Endometrium (tissue), 2 donors: ENCODE measurements around the gene IGLL5.

ENCODE experiments used
- FAIRE-seq: peaks from 2 replicates; lab custom pipeline; 2012; peaks lifted over from hg19 to GRCh38; lab: Jason Lieb, UNC
- donor health status: control.
- donor health status: control.

IGLL5 gene

GRCh38 chr22:22887621-22888503 is at the start of gene IGLL5:
Gene IGLL5 (plus strand): TSS chr22:22887816. CDS start chr22:22888054, 238 bp downstream.
- no peak for FAIRE-seq

DNA sequence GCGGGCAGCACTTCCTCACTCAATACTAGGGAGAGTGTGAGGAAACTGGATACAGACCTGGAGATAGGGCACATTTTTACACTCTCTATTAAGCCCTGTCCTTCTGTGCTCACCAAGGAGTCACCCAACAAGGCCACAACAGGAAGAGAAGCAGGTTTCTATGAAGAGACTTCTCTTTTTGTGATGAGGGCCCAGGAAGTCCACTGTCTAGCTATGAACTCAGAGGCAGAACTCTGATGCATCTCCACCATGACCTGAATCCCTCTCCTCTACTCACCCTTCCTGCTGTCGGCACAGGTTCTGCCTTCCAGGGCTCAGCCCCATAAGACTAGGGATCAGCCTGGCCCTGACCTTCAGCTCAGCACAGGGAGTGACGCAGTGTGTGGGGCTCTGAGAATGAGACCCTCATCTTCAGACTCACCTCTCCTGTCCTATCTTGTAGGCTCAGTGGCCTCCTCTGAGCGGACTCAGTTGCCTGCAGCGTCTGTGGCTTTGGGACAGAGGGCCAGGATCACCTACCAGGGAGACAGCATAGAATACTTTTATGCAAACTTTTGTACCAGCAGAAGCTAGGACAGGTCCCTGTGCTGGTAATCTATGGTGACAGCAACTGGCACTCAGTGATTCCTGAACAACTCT is 49.3 kb upstream of the IGLL5 start:
- FAIRE-seq, result no peak

DNA sequence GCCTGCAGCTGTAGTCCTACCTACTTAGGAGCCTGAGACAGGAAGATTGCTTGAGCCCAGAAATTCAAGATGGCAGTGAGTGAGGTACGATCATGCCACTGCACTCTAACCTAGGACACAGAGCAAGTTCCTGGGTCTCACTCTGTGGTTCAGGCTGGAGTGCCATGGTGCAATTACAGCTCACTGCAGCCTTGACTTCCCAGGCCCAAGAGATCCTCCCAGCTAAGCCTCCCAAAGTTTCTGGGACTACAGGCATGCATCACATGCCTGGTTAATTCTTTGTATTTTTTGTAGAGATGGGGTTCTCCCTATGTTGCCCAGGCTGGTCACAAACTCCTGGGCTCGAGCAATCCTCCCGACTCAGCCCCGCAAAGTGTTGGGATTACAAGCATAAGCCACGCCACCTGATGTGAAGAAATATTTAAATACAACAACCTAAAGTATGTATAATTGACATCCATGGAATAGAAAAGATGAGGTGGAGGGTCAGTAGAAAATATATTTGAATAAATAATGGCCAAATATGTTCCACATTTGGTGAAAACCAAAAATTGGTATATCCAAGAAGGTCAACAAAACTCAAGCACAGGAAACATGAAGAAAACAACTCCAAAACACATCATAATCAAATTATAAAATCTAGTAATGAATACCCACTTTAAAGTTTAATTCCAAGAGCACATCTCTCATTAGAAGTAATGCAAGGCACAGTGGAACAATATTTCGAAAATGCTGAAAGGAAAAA is 47.9 kb upstream of the IGLL5 start:
- no peak for FAIRE-seq

GRCh38 chr22:22840780-22841179 is 46.8 kb upstream of the IGLL5 start:
- no peak for FAIRE-seq

- FAIRE-seq, result no peak
Observed at GRCh38 chr22:22841598-22841997, 46.0 kb upstream of the IGLL5 start.

DNA sequence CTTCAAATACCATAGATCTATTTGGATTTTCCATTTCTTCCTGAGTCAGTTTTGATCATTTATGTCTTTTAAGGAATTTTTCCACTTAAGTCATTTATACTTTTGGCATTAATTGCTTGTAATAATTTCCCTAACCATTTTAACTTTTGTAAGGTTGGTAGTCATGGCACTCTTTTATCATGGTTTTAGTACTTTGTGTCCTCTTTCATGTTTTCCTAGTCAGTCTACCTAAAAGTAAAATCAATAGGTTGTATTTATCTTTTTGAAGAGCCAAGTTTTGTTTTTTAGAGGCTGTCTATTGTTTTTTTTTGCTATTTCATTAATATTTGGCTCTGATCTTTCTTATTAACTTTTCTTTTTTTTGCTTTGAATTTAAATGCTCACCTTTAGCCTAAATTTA is 45.5 kb upstream of the IGLL5 start:
- FAIRE-seq, result no peak

DNA sequence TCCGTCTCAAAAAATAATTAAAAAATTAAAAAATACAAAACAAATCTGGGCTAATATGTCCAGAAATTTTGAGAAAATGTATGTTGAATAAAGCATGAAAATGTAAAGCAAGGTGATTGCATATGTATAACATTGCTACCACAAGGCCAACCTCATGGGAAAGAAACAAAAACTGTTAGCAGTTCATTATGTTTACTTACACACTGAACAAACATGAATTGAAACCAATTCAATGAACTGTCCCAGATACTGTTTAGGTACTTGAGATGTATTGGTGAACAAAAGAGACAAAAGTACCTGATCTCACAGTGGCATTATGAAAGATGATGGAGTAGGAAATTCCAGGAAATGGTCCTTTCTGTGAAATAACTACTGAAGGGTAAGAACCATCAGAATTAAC is 43.8 kb upstream of the IGLL5 start:
- no peak for FAIRE-seq

DNA sequence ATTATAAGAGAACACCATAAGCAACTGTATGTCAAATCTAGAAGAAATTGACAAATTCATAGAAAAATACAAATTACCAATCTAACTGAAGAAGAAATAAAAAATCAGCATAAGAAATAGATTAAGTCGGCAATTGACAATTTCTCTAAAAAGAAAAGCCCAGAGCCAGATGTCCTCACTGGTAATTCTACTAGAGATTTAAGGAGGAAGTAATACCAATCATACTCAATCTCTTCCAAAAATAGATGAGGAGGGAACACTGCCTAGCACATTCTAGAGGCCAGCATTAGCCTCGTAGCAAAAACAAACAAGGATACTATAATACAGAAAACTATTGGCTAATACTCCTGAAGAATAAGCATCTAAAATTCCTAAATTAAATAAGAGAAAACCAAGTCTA is 40.4 kb upstream of the IGLL5 start:
- no peak for FAIRE-seq

DNA sequence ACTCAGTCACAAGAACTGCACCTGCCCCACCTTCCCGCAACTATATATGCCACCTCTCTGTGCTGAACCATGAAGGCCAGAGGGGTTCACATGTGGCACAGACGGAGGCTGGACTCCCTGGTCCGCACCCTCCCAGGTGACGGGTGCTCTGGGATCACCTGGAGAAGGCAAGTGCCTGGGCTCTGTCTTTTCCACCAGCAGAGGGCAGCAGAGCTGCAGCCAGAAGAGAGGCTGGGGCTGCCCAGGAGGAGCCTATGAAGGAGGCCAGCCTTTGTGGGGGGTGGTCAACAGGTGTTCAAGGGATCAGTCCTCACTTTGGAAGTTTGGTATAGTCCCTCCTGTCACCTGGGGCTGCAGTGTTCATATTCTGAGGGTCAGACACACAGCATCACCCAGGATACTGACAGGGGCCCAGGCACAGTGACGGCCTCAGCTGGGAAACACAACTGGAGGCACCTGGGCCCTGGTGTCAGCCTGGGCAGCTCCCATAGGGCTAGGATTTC is 39.2 kb upstream of the IGLL5 start:
- no peak for FAIRE-seq

GRCh38 chr22:22849640-22850610 is 37.7 kb upstream of the IGLL5 start:
- FAIRE-seq, result no peak

DNA sequence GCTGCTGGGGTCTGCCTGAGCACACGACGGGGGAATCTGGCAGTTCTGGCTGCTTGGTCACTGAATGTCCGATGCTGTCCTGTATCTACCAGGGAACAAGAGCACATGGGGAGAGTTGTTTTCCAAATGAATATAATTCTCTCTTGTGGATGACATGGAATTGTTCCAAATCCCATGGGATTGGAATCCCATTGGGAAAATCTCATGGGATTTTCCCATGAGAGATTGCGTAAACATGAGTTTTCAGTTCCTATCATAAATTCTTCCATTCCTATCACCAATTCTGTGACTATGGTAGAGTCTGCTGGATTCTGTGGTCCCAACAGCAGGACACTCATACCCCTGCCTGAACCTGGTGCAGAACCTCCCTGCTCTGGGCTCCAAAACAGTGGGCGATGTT is 35.6 kb upstream of the IGLL5 start:
- FAIRE-seq, result no peak

- FAIRE-seq, result no peak
Observed at GRCh38 chr22:22853713-22854112, 33.9 kb upstream of the IGLL5 start.

GRCh38 chr22:22854466-22854865 is 33.1 kb upstream of the IGLL5 start:
- FAIRE-seq, result no peak

- FAIRE-seq, result no peak
Observed at GRCh38 chr22:22855085-22855484, 32.5 kb upstream of the IGLL5 start.

DNA sequence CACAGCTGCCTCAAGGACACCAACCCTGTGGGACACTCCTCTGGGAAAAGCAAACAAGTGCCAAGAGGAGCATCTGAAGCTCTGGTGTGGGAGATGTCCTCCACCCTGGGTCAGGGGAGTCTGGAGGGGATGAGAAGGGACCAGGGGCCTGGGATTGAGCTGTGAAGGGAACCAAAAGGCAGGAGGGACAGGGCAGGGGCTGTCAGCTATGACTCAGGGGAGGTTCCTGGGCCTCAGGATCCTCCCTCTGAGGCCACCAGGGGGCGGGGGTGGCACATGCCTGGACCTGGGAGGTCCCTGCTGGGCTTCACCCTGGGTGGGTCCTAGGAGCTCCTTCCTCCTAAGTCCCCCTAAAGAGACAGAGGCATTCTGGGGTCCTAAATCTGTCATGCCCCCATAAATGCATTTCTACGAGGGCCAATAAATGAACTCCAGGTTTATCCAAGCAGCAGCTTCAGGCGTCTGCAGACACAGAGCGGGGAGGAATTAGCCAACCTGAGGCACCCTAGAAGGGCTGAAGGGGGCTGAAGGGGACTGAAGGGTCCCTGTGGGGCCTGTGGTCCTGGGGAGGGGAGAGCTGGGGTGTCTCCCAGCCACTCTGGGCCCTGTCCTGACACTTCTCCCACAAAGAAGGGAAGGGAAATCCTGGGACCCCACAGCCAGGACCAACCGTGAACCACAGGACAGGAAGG is 31.9 kb upstream of the IGLL5 start:
- FAIRE-seq, result no peak

GRCh38 chr22:22856364-22856763 is 31.3 kb upstream of the IGLL5 start:
- FAIRE-seq, result no peak

DNA sequence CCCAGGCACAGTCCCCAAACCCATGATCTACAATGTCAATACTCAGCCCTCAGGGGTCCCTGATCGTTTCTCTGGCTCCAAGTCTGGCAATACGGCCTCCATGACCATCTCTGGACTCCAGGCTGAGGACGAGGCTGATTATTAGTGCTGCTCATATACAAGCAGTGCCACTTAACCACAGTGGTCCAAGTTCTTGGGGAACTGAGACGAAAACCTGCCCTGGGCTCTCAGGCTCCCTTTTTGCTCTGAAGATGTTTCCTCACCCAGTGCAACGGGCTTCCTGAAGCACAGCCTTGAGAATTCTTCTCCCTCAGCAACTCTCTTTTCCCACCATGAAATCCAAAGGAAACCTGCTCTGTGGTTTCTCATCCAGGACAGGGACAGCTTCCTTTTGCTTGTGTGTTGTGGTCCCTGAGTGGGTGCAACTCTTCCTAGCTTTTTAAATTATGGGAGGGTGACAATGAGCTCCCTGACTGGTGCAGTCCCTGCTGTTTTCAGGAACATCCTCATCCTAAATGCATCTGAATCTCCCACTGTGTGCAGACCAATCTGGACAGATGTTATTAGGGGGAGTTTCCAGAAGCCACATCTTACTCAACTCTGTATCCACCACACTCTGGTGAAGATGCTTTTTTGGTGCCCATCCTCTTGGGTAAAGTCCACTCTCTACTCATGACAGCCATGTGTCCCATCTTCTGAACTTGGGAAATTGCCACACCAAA is 30.6 kb upstream of the IGLL5 start:
- no peak for FAIRE-seq

DNA sequence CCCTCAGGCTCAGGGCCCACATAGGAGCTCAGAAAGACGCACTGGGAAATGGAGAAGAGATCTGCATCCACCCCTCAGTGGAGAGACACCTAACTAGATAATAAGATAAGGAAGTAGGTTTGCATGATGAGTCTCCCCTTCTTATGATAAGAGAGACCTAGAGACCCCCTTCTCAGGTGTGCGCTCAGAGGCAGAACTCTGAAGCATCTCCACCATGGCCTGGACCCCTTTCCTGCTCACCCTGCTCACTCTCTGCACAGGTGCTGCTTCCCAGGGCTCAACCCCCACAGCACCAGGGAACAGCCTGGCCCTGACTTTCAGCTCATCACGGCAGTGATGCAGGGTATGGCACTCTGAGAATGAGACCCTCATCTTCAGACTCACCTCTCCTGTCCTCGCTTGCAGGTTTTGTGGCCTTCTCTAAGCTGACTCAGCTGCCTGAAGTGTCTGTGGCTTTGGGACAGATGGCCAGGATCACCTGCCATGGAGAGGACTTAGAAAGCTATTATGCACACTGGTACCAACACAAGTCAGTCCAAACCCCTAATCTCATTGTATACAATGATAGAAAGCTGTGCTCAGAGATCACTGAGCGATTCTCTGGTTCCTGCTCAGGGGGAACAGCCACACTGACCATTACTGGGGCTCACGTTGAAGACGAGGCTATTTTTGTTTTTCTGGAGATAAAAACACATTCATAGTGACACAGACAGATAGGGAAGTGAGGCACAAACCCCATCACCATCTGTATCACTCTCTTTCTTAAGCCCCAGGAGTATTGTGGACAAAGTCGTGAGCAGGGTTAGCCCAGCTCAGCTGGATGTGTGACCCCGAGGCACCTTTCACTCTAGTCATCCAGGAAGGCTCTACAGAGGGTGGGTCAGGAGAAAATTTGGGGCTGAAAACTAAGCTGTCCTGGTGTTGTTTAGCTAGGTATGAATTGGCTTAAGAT is 29.7 kb upstream of the IGLL5 start:
- no peak for FAIRE-seq

GRCh38 chr22:22858559-22858937 is 29.1 kb upstream of the IGLL5 start:
- FAIRE-seq, result no peak
